Mesendoderm (in vitro differentiated cells): ENCODE results near the gene CILP2.
A peak's percentile ranks its signal among the peaks of the same experiment; 100 is the strongest.

Experiments used
- DNase-seq: peaks from one replicate; pipeline ENCODE4 v3.0.0; 2013
- H2AK5ac ChIP-seq: 2 replicates; pipeline ENCODE4 v1.6.1; 2013; ENCODE audit warnings: low read length, inconsistent platforms
- H2BK120ac ChIP-seq: 2 replicates; pipeline ENCODE4 v1.6.1; 2013; ENCODE audit warnings: low read depth, mild to moderate bottlenecking, low read length, moderate library complexity, mixed read lengths
- H2BK15ac ChIP-seq: replicated peaks from 2 replicates; pipeline ENCODE4 v1.6.1; 2013; ENCODE audit warnings: low read depth, mild to moderate bottlenecking, moderate library complexity
- H2BK5ac ChIP-seq: 2 replicates; pipeline ENCODE4 v1.6.1; 2013; ENCODE audit warnings: low read length, inconsistent platforms
- H3K18ac ChIP-seq: 2 replicates; pipeline ENCODE4 v1.6.1; 2013; ENCODE audit warnings: mild to moderate bottlenecking, low read length, mixed read lengths
- H3K23ac ChIP-seq: one replicate; pipeline ENCODE4 v1.6.1; 2013; ENCODE audit warnings: low read length
- H3K27ac ChIP-seq: 2 replicates; pipeline ENCODE4 v1.5.1; 2013; ENCODE audit warnings: low read depth, mild to moderate bottlenecking, inconsistent platforms, low read length, moderate library complexity
- H3K27me3 ChIP-seq: 2 replicates; pipeline ENCODE4 v1.6.1; 2013; ENCODE audit warnings: low read length, control low read depth, mild to moderate bottlenecking, inconsistent platforms; ENCODE audit not compliant: insufficient read depth, poor library complexity
- H3K36me3 ChIP-seq: 2 replicates; pipeline ENCODE4 v1.6.1; 2013; ENCODE audit warnings: low read length, inconsistent platforms; ENCODE audit not compliant: control insufficient read depth, insufficient read depth
- H3K4ac ChIP-seq: one replicate; pipeline ENCODE4 v1.6.1; 2013; ENCODE audit warnings: low read depth, mild to moderate bottlenecking, low read length, moderate library complexity
- H3K4me1 ChIP-seq: 2 replicates; pipeline ENCODE4 v1.6.1; 2013; ENCODE audit warnings: low read depth, low read length, inconsistent platforms; ENCODE audit not compliant: control insufficient read depth
- H3K4me2 ChIP-seq: 2 replicates; pipeline ENCODE4 v1.6.1; 2013; ENCODE audit warnings: low read length
- H3K4me3 ChIP-seq: 2 replicates; pipeline ENCODE4 v1.5.1; 2013; ENCODE audit warnings: mild to moderate bottlenecking, low read length
- H3K56ac ChIP-seq: one replicate; pipeline ENCODE4 v1.6.1; 2013; ENCODE audit warnings: low read length
- H3K79me1 ChIP-seq: 2 replicates; pipeline ENCODE4 v1.6.1; 2013; ENCODE audit warnings: low read length, inconsistent platforms
- H3K79me2 ChIP-seq: 2 replicates; pipeline ENCODE4 v1.6.1; 2013; ENCODE audit warnings: mild to moderate bottlenecking, low read length; ENCODE audit not compliant: control insufficient read depth, insufficient read depth
- H3K9ac ChIP-seq: 2 replicates; pipeline ENCODE4 v1.6.1; 2013; ENCODE audit warnings: low read length, inconsistent platforms
- H4K5ac ChIP-seq: one replicate; pipeline ENCODE4 v1.6.1; 2013; ENCODE audit warnings: low read length
- H4K8ac ChIP-seq: one replicate; pipeline ENCODE4 v1.6.1; 2013; ENCODE audit warnings: low read depth, mild to moderate bottlenecking, control low read depth, low read length, moderate library complexity
- WGBS: extraction: QIAGEN DNeasy Blood & Tissue Kit; methylation state at CpG from one replicate; pipeline ENCODE4 v1.1.7; 2013; ENCODE audit warnings: low lambda C conversion rate, missing lambda C conversion rate; ENCODE audit not compliant: insufficient coverage; ENCODE audit errors: extremely low coverage; 5-methylcytosine and 5-hydroxymethylcytosine counted together

The CILP2 gene

DNA sequence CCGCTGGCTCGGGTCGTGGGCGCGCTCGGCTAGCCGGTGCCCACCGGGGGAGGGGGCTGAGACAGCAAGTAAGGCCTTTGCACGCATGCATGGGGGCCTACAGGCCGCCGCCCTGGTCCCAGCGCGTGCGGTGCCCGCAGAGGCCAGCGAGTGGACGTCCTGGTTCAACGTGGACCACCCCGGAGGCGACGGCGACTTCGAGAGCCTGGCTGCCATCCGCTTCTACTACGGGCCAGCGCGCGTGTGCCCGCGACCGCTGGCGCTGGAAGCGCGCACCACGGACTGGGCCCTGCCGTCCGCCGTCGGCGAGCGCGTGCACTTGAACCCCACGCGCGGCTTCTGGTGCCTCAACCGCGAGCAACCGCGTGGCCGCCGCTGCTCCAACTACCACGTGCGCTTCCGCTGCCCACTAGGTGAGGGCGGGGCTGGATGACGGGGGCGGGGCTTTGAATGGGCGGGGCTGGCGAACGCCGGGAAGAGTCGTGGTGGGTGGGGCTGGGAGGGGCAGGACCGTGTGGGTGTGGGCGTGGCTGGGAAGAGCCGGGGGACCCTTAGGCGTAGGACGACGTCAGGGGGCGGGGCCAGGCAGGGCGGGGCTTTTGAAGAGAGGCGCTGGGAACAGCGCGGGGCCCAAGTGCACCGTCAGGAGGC lies 2.1 kb downstream of the CILP2 start:
- peak; percentile 83 for DNase-seq
- Histone ChIP-seq H2AK5ac (no peak overlapping the region), H3K9ac (no peak overlapping the region), H3K18ac (no peak overlapping the region), H3K4me2 (no peak overlapping the region), H4K5ac (no peak overlapping the region), H3K56ac (no peak overlapping the region), H3K36me3 (no peaks in the 10 kb centered on the region), H2BK15ac (no peak overlapping the region), H3K23ac (no peak overlapping the region), H3K4me1 (peaks cover 2% of the 10 kb centered on the region), H4K8ac (no peak overlapping the region), H3K27ac (no peak overlapping the region), H2BK120ac (no peak overlapping the region), H3K4me3 (no peak overlapping the region), H3K79me1 (no peaks in the 10 kb centered on the region), H2BK5ac (no peak overlapping the region), H3K4ac (no peak overlapping the region), H3K79me2 (no peaks in the 10 kb centered on the region), H3K27me3 (peaks cover 2% of the 10 kb centered on the region)
- no CpG with 5 or more reads among the region's 74 CpGs for WGBS

- no peak overlapping the region for H3K56ac ChIP-seq
- H3K27ac ChIP-seq: no peak overlapping the region
- WGBS: no CpG with 5 or more reads among the region's 45 CpGs
- H3K9ac ChIP-seq: peak overlapping the region; percentile 20
- no peak overlapping the region for H3K4me3 ChIP-seq
- no peaks in the 10 kb centered on the region for H3K79me2 ChIP-seq
- no peak overlapping the region for H2BK15ac ChIP-seq
- peak; percentile 93 for DNase-seq
- H2AK5ac ChIP-seq: no peak overlapping the region
- H3K36me3 ChIP-seq: no peaks in the 10 kb centered on the region
- H3K4me2 ChIP-seq: peak overlapping the region; percentile 8
- H3K4ac ChIP-seq: no peak overlapping the region
- H3K4me1 ChIP-seq: peaks cover 2% of the 10 kb centered on the region
- no peak overlapping the region for H2BK5ac ChIP-seq
- H2BK120ac ChIP-seq: no peak overlapping the region
- no peak overlapping the region for H3K23ac ChIP-seq
- H3K79me1 ChIP-seq: no peaks in the 10 kb centered on the region
- no peak overlapping the region for H4K8ac ChIP-seq
- H3K18ac ChIP-seq: no peak overlapping the region
- peaks cover 2% of the 10 kb centered on the region for H3K27me3 ChIP-seq
- no peak overlapping the region for H4K5ac ChIP-seq
Measured at GRCh38 chr19:19540715-19541515, 2.9 kb downstream of the CILP2 start.

DNA sequence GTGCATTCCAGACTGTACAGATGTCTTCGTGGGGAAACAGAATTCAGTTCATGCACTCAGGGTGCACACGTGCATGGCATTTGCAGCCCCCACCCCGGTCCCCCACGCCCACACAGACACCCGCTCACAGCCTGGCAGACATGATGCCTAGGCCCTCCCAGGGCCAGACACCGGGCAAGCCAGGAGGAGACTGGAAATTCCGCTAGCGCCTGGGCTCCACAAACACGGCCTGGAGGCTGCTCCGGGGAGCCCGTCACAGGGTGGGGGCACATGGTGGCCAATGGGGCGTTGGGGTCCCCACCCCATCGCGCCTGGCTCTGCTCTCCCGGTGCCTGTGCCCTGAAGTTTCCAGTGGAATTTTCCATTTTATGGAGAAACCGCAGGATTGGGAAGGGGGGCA lies 3.6 kb downstream of the CILP2 start:
- Histone ChIP-seq H3K27ac (no peak overlapping the region), H2BK120ac (no peak overlapping the region), H3K4me1 (peaks cover 2% of the 10 kb centered on the region), H4K5ac (no peak overlapping the region), H4K8ac (no peak overlapping the region), H3K36me3 (no peaks in the 10 kb centered on the region), H3K27me3 (peaks cover 2% of the 10 kb centered on the region), H3K79me1 (no peaks in the 10 kb centered on the region), H3K56ac (no peak overlapping the region), H3K4ac (no peak overlapping the region), H3K18ac (no peak overlapping the region), H2AK5ac (no peak overlapping the region), H3K23ac (no peak overlapping the region), H3K4me2 (no peak overlapping the region), H3K9ac (no peak overlapping the region), H3K79me2 (no peaks in the 10 kb centered on the region), H2BK15ac (no peak overlapping the region), H3K4me3 (no peak overlapping the region), H2BK5ac (no peak overlapping the region)
- DNase-seq: no peak
- WGBS: no CpG with 5 or more reads among the region's 16 CpGs

- H3K27me3 ChIP-seq: peaks cover 2% of the 10 kb centered on the region
- H2BK15ac ChIP-seq: no peak overlapping the region
- no peak overlapping the region for H3K9ac ChIP-seq
- H3K79me2 ChIP-seq: no peaks in the 10 kb centered on the region
- peaks cover 2% of the 10 kb centered on the region for H3K4me1 ChIP-seq
- H3K4ac ChIP-seq: no peak overlapping the region
- no peaks in the 10 kb centered on the region for H3K36me3 ChIP-seq
- H3K27ac ChIP-seq: no peak overlapping the region
- no peak overlapping the region for H3K4me2 ChIP-seq
- H2AK5ac ChIP-seq: no peak overlapping the region
- H3K18ac ChIP-seq: no peak overlapping the region
- H4K8ac ChIP-seq: no peak overlapping the region
- H4K5ac ChIP-seq: no peak overlapping the region
- no peak overlapping the region for H3K4me3 ChIP-seq
- no peak overlapping the region for H2BK5ac ChIP-seq
- no peak overlapping the region for H2BK120ac ChIP-seq
- no CpG with 5 or more reads among the region's 12 CpGs for WGBS
- DNase-seq: no peak
- no peak overlapping the region for H3K56ac ChIP-seq
- H3K79me1 ChIP-seq: no peaks in the 10 kb centered on the region
- no peak overlapping the region for H3K23ac ChIP-seq
Measured at GRCh38 chr19:19542507-19542906, 4.4 kb downstream of the CILP2 start.

- Histone ChIP-seq H3K79me2 (no peaks in the 10 kb centered on the region), H3K36me3 (no peaks in the 10 kb centered on the region), H2BK120ac (no peak overlapping the region), H3K4me1 (peaks cover 2% of the 10 kb centered on the region), H3K4me3 (no peak overlapping the region), H2BK15ac (no peak overlapping the region), H4K5ac (no peak overlapping the region), H3K18ac (no peak overlapping the region), H3K4ac (no peak overlapping the region), H3K27ac (no peak overlapping the region), H2AK5ac (no peak overlapping the region), H3K4me2 (no peak overlapping the region), H2BK5ac (no peak overlapping the region), H3K27me3 (peaks cover 2% of the 10 kb centered on the region), H3K79me1 (no peaks in the 10 kb centered on the region), H4K8ac (no peak overlapping the region), H3K23ac (no peak overlapping the region), H3K56ac (no peak overlapping the region), H3K9ac (no peak overlapping the region)
- DNase-seq: no peak
- WGBS: no CpG with 5 or more reads among the region's 13 CpGs
Measured at GRCh38 chr19:19543101-19543500, 5.0 kb downstream of the CILP2 start.
